HEK293 (cell line): Measurements from ENCODE around the gene LY6G5C.

Experiments used
- CTCF ChIA-PET: fragments of 350-600 bp; formaldehyde crosslinking; extraction: SDS; loops from one replicate; lab custom pipeline; 2021; ENCODE audit warnings: antibody characterized with exemption; lab: Yijun Ruan, JAX
- POLR2A ChIA-PET: fragments of 300-600 bp; formaldehyde crosslinking; extraction: SDS; loops from one replicate; lab custom pipeline; 2020; ENCODE audit warnings: antibody characterized with exemption, inconsistent platforms; lab: Yijun Ruan, JAX
- H3K27ac ChIP-seq: fragments of 200-500 bp; sonication (Bioruptor generic); 2 replicates; pipeline ENCODE4 v1.5.1; 2014; ENCODE audit warnings: low read depth, low read length, control low read depth, inconsistent platforms; ENCODE audit errors: extremely low read depth
- H3K36me3 ChIP-seq, 2 experiments: fragments of 200-500 bp in 1 of 2; sonication (Bioruptor generic) in 1 of 2; 1 replicate in 1 of 2; 2 replicates in 1 of 2; pipeline ENCODE4 v1.5.1; 2014 to 2017; ENCODE audit warnings: inconsistent platforms in 2 of 2, low read length in 2 of 2; ENCODE audit not compliant: control insufficient read depth in 2 of 2, insufficient read depth in 1 of 2
- H3K4me1 ChIP-seq: fragments of 200-500 bp; sonication (Bioruptor generic); 2 replicates; pipeline ENCODE4 v1.5.1; 2014; ENCODE audit warnings: mild to moderate bottlenecking, low read length, inconsistent platforms; ENCODE audit not compliant: control insufficient read depth, insufficient read depth
- H3K4me3 ChIP-seq: 2 replicates; pipeline ENCODE4 v1.5.1; 2011; ENCODE audit warnings: low read depth, mild to moderate bottlenecking, control low read depth, low read length, moderate library complexity
- H3K9me3 ChIP-seq: fragments of 200-500 bp; sonication (Bioruptor generic); 2 replicates; pipeline ENCODE4 v1.5.1; 2014; ENCODE audit warnings: low read depth, low read length, inconsistent platforms; ENCODE audit not compliant: control insufficient read depth, insufficient read depth
- ATF2 ChIP-seq: fragments of 450-650 bp; formaldehyde crosslinking; IDR thresholded peaks from 2 replicates; pipeline ENCODE4 v1.5.1; 2016; ENCODE audit warnings: missing biosample characterization, missing genetic modification characterization, low read depth
- BCL11B ChIP-seq: fragments of 450-650 bp; formaldehyde crosslinking; IDR thresholded peaks from 2 replicates; pipeline ENCODE4 v1.5.1; 2016; ENCODE audit warnings: low read depth, missing biosample characterization, missing genetic modification characterization
- CTCF ChIP-seq: fragments of 450-650 bp; formaldehyde crosslinking; IDR thresholded peaks from 2 replicates; pipeline ENCODE4 v1.5.1; 2016; ENCODE audit warnings: missing biosample characterization, missing genetic modification characterization
- FEZF1 ChIP-seq: fragments of 450-650 bp; formaldehyde crosslinking; IDR thresholded peaks from 2 replicates; pipeline ENCODE4 v1.5.1; 2016; ENCODE audit warnings: missing biosample characterization, missing genetic modification characterization
- HOXD13 ChIP-seq: sonication (generic); formaldehyde crosslinking; IDR thresholded peaks from 2 replicates; pipeline ENCODE4 v1.8.0; 2022; ENCODE audit warnings: missing genetic modification reagents, borderline replicate concordance
- KLF8 ChIP-seq: fragments of 450-650 bp; formaldehyde crosslinking; IDR thresholded peaks from 2 replicates; pipeline ENCODE4 v1.5.1; 2016; ENCODE audit warnings: missing biosample characterization, missing genetic modification characterization
- KLF9 ChIP-seq: fragments of 450-650 bp; formaldehyde crosslinking; IDR thresholded peaks from 2 replicates; pipeline ENCODE4 v1.5.1; 2016; ENCODE audit warnings: missing biosample characterization, missing genetic modification characterization, low read depth
- SP2 ChIP-seq: fragments of 450-650 bp; formaldehyde crosslinking; IDR thresholded peaks from 2 replicates; pipeline ENCODE4 v1.5.1; 2016; ENCODE audit warnings: missing biosample characterization, missing genetic modification characterization
- TRIM28 ChIP-seq: IDR thresholded peaks from 2 replicates; pipeline ENCODE4 v1.6.1; 2011; ENCODE audit warnings: low read length, control low read depth, borderline replicate concordance
- YY1 ChIP-seq: fragments of 450-650 bp; formaldehyde crosslinking; IDR thresholded peaks from 2 replicates; pipeline ENCODE4 v1.5.1; 2018; ENCODE audit warnings: missing biosample characterization, missing genetic modification characterization
- ZNF175 ChIP-seq: fragments of 450-650 bp; formaldehyde crosslinking; IDR thresholded peaks from 2 replicates; pipeline ENCODE4 v1.5.1; 2016; ENCODE audit warnings: missing biosample characterization, missing genetic modification characterization
- ZNF274 ChIP-seq, 2 experiments: fragments of 200-500 bp in 1 of 2; fragments of 450-650 bp in 1 of 2; sonication (Bioruptor generic) in 1 of 2; formaldehyde crosslinking in 1 of 2; IDR thresholded peaks; 2 replicates each; pipeline versions ENCODE4 v1.5.1 to v1.6.1; 2014 to 2016; ENCODE audit warnings: borderline replicate concordance in 1 of 2, inconsistent platforms in 1 of 2, low read length in 1 of 2, missing biosample characterization in 1 of 2, missing genetic modification characterization in 1 of 2
- ZNF416 ChIP-seq: fragments of 450-650 bp; formaldehyde crosslinking; IDR thresholded peaks from 2 replicates; pipeline ENCODE4 v1.5.1; 2016; ENCODE audit warnings: missing biosample characterization, missing genetic modification characterization
- ZNF510 ChIP-seq: fragments of 450-650 bp; formaldehyde crosslinking; IDR thresholded peaks from 2 replicates; pipeline ENCODE4 v1.5.1; 2018; ENCODE audit warnings: mild to moderate bottlenecking, missing genetic modification characterization, missing biosample characterization; ENCODE audit not compliant: insufficient replicate concordance
- ZNF521 ChIP-seq: fragments of 450-650 bp; formaldehyde crosslinking; IDR thresholded peaks from 2 replicates; pipeline ENCODE4 v1.5.1; 2017; ENCODE audit warnings: missing biosample characterization, mild to moderate bottlenecking, missing genetic modification characterization
- ZNF530 ChIP-seq: fragments of 450-650 bp; formaldehyde crosslinking; IDR thresholded peaks from 2 replicates; pipeline ENCODE4 v1.5.1; 2016; ENCODE audit warnings: low read depth, missing biosample characterization, missing genetic modification characterization
- ZNF555 ChIP-seq: fragments of 450-650 bp; formaldehyde crosslinking; conservative IDR thresholded peaks from 2 replicates; pipeline ENCODE4 v1.5.1; 2017; ENCODE audit warnings: missing biosample characterization, mild to moderate bottlenecking, missing genetic modification characterization, inconsistent platforms
- ZNF600 ChIP-seq: fragments of 450-650 bp; formaldehyde crosslinking; IDR thresholded peaks from 2 replicates; pipeline ENCODE4 v1.5.1; 2016; ENCODE audit warnings: missing biosample characterization, missing genetic modification characterization
- ZNF785 ChIP-seq: fragments of 450-650 bp; formaldehyde crosslinking; IDR thresholded peaks from 2 replicates; pipeline ENCODE4 v1.5.1; 2016; ENCODE audit warnings: missing biosample characterization, missing genetic modification characterization
- TF ChIP-seq, protein P1 (sequence below): fragments of 450-650 bp; formaldehyde crosslinking; IDR thresholded peaks from 2 replicates; pipeline ENCODE4 v1.5.1; 2016; ENCODE audit warnings: missing biosample characterization, missing genetic modification characterization
- TF ChIP-seq, protein P2 (sequence below): fragments of 450-650 bp; formaldehyde crosslinking; IDR thresholded peaks from 2 replicates; pipeline ENCODE4 v1.5.1; 2017; ENCODE audit warnings: missing biosample characterization, missing genetic modification characterization
- TF ChIP-seq, protein P3 (sequence below): fragments of 450-650 bp; IDR thresholded peaks from 2 replicates; pipeline ENCODE4 v1.5.1; 2018; ENCODE audit warnings: missing biosample characterization, missing genetic modification characterization
- TF ChIP-seq, protein P4 (sequence below): fragments of 450-650 bp; formaldehyde crosslinking; IDR thresholded peaks from 2 replicates; pipeline ENCODE4 v1.5.1; 2017; ENCODE audit warnings: missing biosample characterization, missing genetic modification characterization

LY6G5C gene

DNA sequence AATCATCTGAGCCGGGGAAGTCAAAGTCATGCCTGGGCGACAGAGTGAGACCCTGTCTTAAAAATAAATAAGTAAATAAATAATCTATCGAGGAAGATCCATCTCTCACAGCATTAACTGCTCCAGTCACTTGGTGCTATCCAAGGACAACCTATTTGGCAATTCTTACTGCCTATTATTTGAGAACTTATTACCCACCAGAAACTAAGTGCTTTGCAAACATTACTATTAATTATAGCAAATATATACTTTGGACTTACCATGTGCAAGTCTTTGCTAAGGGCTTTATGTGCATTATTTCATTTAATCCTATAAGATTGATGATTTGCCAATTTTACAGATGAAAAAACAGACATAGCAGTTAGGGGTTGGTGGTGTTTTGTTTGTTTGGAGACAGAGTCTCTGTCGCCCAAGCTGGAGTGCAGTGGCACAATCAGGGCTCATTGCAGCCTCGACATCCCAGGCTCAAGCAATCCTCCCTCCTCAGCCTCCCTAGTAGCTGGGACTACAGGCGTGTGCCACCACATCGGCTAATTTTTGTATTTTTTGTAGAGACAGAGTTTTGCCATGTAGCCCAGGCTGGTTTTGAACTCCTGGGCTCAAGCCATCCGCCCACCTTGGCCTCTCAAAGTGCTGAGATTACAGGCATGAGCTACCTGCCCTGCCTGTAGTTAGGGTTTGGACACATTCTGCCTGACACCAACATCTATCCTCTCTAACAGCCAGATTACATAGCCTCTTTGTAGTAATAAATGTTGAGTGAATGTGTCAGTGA is 26.1 kb downstream of the LY6G5C start (continued):
- no peak for TF ChIP-seq ZNF555 (tag by site-specific recombination)
- TF ChIP-seq ZNF530: no peak
- no peak for TF ChIP-seq ZNF785 (tag by site-specific recombination)
- no peak for TF ChIP-seq HOXD13 (CRISPR knock-in tag)
- no peak for TF ChIP-seq ZNF521
- TF ChIP-seq, all 188 proteins: peak for 0

- ChIA-PET POLR2A (interaction anchor here (0.5 to 7.7 kb wide), 27 partner anchors 10 to 1319 kb away, joined by 3 to 180 read pairs (median 7); partner anchors contain the start of genes ABHD16A, ATP6V1G2, C6orf47 and CLIC1), CTCF (interaction anchor here (0.5 to 2.5 kb wide), 12 partner anchors 8 to 263 kb away, joined by 3 to 16 read pairs (median 4); partner anchors contain the start of genes ATP6V1G2, C6orf47 and GPANK1)
- Histone ChIP-seq H3K36me3 (peaks cover 27 to 57% of the 10 kb centered on the region in 2 experiments; a peak in 2 of 3 replicates), H3K4me3 (peak overlapping the region; percentile 85), H3K9me3 (no peaks in the 10 kb centered on the region), H3K27ac (peak overlapping the region; percentile 87), H3K4me1 (0 out of 2 replicates have a peak, but pooled peaks cover 6% of the 10 kb centered on the region)
- TF ChIP-seq TRIM28 (peak; percentile 77; the same call in 1 of the 2 replicates), KLF8 (tag by site-specific recombination) (peak; percentile 78; the same call in 1 of the 2 replicates), YY1 (tag by site-specific recombination) (no peak), ZNF600 (tag by site-specific recombination) (peak; percentile 58), SP2 (tag by site-specific recombination) (peak; percentile 96), ZNF416 (tag by site-specific recombination) (no peak), ZNF510 (tag by site-specific recombination) (no peak), BCL11B (tag by site-specific recombination) (peak; percentile 6; the same call in 1 of the 2 replicates), ATF2 (tag by site-specific recombination) (no peak), ZNF274 (IDR thresholded peaks at IDR 0.05; ENCODE audit: low read length) (no peak), ZNF274 (tag by site-specific recombination; IDR thresholded peaks at IDR 0.05; ENCODE audit: borderline replicate concordance) (no peak), CTCF (peak; percentile 35; the same call in 1 of the 2 replicates), KLF9 (peak; percentile 55), FEZF1 (tag by site-specific recombination) (no peak), ZNF175 (no peak)
- TF ChIP-seq, protein P1, sequence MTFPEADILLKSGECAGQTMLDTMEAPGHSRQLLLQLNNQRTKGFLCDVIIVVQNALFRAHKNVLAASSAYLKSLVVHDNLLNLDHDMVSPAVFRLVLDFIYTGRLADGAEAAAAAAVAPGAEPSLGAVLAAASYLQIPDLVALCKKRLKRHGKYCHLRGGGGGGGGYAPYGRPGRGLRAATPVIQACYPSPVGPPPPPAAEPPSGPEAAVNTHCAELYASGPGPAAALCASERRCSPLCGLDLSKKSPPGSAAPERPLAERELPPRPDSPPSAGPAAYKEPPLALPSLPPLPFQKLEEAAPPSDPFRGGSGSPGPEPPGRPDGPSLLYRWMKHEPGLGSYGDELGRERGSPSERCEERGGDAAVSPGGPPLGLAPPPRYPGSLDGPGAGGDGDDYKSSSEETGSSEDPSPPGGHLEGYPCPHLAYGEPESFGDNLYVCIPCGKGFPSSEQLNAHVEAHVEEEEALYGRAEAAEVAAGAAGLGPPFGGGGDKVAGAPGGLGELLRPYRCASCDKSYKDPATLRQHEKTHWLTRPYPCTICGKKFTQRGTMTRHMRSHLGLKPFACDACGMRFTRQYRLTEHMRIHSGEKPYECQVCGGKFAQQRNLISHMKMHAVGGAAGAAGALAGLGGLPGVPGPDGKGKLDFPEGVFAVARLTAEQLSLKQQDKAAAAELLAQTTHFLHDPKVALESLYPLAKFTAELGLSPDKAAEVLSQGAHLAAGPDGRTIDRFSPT (tag by site-specific recombination): peak; percentile 93
- TF ChIP-seq, protein P2, sequence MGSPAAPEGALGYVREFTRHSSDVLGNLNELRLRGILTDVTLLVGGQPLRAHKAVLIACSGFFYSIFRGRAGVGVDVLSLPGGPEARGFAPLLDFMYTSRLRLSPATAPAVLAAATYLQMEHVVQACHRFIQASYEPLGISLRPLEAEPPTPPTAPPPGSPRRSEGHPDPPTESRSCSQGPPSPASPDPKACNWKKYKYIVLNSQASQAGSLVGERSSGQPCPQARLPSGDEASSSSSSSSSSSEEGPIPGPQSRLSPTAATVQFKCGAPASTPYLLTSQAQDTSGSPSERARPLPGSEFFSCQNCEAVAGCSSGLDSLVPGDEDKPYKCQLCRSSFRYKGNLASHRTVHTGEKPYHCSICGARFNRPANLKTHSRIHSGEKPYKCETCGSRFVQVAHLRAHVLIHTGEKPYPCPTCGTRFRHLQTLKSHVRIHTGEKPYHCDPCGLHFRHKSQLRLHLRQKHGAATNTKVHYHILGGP (tag by site-specific recombination): no peak
- TF ChIP-seq, protein P3, sequence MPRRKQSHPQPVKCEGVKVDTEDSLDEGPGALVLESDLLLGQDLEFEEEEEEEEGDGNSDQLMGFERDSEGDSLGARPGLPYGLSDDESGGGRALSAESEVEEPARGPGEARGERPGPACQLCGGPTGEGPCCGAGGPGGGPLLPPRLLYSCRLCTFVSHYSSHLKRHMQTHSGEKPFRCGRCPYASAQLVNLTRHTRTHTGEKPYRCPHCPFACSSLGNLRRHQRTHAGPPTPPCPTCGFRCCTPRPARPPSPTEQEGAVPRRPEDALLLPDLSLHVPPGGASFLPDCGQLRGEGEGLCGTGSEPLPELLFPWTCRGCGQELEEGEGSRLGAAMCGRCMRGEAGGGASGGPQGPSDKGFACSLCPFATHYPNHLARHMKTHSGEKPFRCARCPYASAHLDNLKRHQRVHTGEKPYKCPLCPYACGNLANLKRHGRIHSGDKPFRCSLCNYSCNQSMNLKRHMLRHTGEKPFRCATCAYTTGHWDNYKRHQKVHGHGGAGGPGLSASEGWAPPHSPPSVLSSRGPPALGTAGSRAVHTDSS (tag by site-specific recombination): no peak
- TF ChIP-seq, protein P4, sequence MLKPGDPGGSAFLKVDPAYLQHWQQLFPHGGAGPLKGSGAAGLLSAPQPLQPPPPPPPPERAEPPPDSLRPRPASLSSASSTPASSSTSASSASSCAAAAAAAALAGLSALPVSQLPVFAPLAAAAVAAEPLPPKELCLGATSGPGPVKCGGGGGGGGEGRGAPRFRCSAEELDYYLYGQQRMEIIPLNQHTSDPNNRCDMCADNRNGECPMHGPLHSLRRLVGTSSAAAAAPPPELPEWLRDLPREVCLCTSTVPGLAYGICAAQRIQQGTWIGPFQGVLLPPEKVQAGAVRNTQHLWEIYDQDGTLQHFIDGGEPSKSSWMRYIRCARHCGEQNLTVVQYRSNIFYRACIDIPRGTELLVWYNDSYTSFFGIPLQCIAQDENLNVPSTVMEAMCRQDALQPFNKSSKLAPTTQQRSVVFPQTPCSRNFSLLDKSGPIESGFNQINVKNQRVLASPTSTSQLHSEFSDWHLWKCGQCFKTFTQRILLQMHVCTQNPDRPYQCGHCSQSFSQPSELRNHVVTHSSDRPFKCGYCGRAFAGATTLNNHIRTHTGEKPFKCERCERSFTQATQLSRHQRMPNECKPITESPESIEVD (tag by site-specific recombination): no peak
These were observed 27.7 kb downstream of the LY6G5C start for GRCh38 chr6:31652925-31653724.
